GM12865 (cell line): Measurements from ENCODE around the gene ZNF92.

Experiments
- DNase-seq: peaks from one replicate; pipeline ENCODE4 v3.0.0; 2010; ENCODE audit warnings: low read depth
- H3K4me3 ChIP-seq: 2 replicates; pipeline ENCODE4 v1.5.1; 2011; ENCODE audit warnings: mild to moderate bottlenecking, low read depth, low read length, control low read depth
- TF ChIP-seq, protein P1 (sequence below): IDR thresholded peaks from 2 replicates; pipeline ENCODE4 v1.5.1; 2011; ENCODE audit warnings: low read length, control low read depth, low read depth, inconsistent platforms; ENCODE audit not compliant: insufficient read depth; ENCODE audit errors: missing control alignments

ZNF92 gene

GRCh38 chr7:65369843-65370242 is 3.8 kb upstream of the ZNF92 start:
- DNase-seq: no peak
- TF ChIP-seq, protein P1, sequence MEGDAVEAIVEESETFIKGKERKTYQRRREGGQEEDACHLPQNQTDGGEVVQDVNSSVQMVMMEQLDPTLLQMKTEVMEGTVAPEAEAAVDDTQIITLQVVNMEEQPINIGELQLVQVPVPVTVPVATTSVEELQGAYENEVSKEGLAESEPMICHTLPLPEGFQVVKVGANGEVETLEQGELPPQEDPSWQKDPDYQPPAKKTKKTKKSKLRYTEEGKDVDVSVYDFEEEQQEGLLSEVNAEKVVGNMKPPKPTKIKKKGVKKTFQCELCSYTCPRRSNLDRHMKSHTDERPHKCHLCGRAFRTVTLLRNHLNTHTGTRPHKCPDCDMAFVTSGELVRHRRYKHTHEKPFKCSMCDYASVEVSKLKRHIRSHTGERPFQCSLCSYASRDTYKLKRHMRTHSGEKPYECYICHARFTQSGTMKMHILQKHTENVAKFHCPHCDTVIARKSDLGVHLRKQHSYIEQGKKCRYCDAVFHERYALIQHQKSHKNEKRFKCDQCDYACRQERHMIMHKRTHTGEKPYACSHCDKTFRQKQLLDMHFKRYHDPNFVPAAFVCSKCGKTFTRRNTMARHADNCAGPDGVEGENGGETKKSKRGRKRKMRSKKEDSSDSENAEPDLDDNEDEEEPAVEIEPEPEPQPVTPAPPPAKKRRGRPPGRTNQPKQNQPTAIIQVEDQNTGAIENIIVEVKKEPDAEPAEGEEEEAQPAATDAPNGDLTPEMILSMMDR: no peak
- H3K4me3 ChIP-seq: no peak overlapping the region

GRCh38 chr7:65371468-65371867 is 2.2 kb upstream of the ZNF92 start:
- DNase-seq: no peak
- TF ChIP-seq, protein P1: no peak
- H3K4me3 ChIP-seq: no peak overlapping the region

- no peak overlapping the region for H3K4me3 ChIP-seq
- DNase-seq: no peak
These were observed 5.7 kb downstream of the ZNF92 start for GRCh38 chr7:65379318-65379717.

DNA sequence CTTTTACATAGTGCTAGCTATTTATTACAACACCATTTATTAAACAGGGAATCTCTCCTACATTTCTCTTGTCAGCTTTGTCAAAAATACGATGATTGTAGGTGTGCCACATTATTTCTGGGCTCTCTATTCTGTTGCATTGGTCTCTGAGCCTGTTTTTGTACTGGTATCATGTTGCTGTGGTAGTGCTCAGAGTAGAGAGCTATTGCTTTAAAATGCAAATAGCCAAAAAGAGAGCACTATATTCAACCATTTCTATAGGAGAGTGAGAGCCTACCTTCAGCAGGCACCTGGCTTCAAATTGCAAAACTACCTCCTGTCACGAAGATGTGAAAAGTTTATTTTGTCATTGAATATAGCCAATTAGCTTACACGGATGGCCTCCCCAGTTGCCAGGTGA is 8.1 kb downstream of the ZNF92 start:
- DNase-seq: no peak
- TF ChIP-seq, protein P1: no peak
- no peak overlapping the region for H3K4me3 ChIP-seq

More at GRCh38 chr7:65379318-65379717, 5.7 kb downstream of the ZNF92 start:
- TF ChIP-seq, protein P1: no peak

GRCh38 chr7:65382452-65382851 is 8.8 kb downstream of the ZNF92 start:
- H3K4me3 ChIP-seq: no peak overlapping the region
- no peak for DNase-seq
- TF ChIP-seq, protein P1: no peak

- no peak for DNase-seq
- TF ChIP-seq, protein P1: no peak
- H3K4me3 ChIP-seq: no peak overlapping the region
These were observed 14.2 kb downstream of the ZNF92 start for GRCh38 chr7:65387891-65388290.

DNA sequence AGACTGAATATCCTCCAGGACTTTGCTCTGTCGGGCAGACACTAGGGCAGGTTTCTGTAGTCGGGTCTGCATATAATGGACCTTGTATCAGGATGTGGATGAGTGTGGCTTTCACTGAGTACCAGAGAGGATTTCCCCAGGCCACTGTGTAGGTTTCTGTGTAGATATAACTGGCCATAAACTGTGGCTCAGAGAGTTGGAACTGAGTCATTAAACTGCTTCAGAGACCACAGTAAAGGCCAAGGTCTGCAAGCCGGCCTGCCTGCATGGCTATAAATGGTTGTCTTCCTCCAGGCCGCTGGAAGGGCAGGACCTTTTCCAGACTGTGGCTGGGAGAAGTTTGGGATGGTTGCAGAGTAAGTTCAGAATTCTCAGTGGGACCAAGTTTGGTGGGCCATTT is 16.9 kb downstream of the ZNF92 start:
- TF ChIP-seq, protein P1: no peak
- peak; percentile 71 for DNase-seq
- H3K4me3 ChIP-seq: no peak overlapping the region
